ENCODE data around the gene NTRK1.

DNA sequence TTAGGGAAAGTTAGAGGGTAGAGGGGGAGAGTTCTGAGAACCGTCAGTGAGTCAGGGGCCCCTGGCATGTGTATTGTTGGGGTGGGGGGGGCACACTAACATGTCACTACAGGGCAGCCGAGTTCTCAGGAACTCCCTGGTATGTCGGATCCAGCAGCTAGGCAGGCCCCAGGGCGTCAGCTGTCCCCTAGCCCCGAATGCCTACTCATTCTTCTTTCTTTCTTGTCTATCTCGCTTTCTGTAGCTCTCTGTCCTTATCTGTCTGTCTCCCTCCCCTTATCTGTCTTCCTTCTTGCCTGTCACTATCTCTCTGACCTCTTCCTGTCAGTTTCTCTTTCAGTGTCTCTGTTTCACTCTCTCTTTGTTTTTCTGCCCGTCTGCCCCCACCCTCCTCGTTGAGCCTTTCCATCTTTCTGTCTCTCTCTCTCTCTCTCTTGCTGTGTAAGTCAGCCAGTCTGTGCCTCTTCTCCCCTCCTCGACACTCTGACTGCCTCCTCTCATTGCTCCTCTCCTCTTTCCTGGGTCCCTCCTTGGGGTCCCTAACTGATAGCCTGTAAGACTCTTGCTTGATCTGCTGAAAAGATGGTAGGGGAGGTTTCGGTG lies 2.4 kb downstream of the NTRK1 start:
- no peak for TF ChIP-seq SP3 (tag by site-specific recombination; IDR thresholded peaks at IDR 0.05)
- TF ChIP-seq, protein P1, sequence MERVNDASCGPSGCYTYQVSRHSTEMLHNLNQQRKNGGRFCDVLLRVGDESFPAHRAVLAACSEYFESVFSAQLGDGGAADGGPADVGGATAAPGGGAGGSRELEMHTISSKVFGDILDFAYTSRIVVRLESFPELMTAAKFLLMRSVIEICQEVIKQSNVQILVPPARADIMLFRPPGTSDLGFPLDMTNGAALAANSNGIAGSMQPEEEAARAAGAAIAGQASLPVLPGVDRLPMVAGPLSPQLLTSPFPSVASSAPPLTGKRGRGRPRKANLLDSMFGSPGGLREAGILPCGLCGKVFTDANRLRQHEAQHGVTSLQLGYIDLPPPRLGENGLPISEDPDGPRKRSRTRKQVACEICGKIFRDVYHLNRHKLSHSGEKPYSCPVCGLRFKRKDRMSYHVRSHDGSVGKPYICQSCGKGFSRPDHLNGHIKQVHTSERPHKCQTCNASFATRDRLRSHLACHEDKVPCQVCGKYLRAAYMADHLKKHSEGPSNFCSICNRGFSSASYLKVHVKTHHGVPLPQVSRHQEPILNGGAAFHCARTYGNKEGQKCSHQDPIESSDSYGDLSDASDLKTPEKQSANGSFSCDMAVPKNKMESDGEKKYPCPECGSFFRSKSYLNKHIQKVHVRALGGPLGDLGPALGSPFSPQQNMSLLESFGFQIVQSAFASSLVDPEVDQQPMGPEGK (tag by site-specific recombination; IDR thresholded peaks at IDR 0.05) = no peak; the same call in 1 of the 2 replicates
- TF ChIP-seq, protein P2, sequence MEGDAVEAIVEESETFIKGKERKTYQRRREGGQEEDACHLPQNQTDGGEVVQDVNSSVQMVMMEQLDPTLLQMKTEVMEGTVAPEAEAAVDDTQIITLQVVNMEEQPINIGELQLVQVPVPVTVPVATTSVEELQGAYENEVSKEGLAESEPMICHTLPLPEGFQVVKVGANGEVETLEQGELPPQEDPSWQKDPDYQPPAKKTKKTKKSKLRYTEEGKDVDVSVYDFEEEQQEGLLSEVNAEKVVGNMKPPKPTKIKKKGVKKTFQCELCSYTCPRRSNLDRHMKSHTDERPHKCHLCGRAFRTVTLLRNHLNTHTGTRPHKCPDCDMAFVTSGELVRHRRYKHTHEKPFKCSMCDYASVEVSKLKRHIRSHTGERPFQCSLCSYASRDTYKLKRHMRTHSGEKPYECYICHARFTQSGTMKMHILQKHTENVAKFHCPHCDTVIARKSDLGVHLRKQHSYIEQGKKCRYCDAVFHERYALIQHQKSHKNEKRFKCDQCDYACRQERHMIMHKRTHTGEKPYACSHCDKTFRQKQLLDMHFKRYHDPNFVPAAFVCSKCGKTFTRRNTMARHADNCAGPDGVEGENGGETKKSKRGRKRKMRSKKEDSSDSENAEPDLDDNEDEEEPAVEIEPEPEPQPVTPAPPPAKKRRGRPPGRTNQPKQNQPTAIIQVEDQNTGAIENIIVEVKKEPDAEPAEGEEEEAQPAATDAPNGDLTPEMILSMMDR (tag by site-specific recombination; IDR thresholded peaks at IDR 0.05) = no peak
- no peak for TF ChIP-seq IKZF3 (tag by site-specific recombination; IDR thresholded peaks at IDR 0.05)
- no peak for TF ChIP-seq KLF9 (tag by site-specific recombination; IDR thresholded peaks at IDR 0.05; ENCODE audit: low read depth)
- no peak for TF ChIP-seq YY1 (tag by site-specific recombination; IDR thresholded peaks at IDR 0.05)
- TF ChIP-seq, protein P3, sequence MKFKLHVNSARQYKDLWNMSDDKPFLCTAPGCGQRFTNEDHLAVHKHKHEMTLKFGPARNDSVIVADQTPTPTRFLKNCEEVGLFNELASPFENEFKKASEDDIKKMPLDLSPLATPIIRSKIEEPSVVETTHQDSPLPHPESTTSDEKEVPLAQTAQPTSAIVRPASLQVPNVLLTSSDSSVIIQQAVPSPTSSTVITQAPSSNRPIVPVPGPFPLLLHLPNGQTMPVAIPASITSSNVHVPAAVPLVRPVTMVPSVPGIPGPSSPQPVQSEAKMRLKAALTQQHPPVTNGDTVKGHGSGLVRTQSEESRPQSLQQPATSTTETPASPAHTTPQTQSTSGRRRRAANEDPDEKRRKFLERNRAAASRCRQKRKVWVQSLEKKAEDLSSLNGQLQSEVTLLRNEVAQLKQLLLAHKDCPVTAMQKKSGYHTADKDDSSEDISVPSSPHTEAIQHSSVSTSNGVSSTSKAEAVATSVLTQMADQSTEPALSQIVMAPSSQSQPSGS (tag by site-specific recombination; IDR thresholded peaks at IDR 0.05; ENCODE audit: low read depth) = no peak
- no peak for TF ChIP-seq ZBTB21 (tag by site-specific recombination; IDR thresholded peaks at IDR 0.05)
- TF ChIP-seq ZNF501 (tag by site-specific recombination; IDR thresholded peaks at IDR 0.05) = no peak
- TF ChIP-seq, protein P4, sequence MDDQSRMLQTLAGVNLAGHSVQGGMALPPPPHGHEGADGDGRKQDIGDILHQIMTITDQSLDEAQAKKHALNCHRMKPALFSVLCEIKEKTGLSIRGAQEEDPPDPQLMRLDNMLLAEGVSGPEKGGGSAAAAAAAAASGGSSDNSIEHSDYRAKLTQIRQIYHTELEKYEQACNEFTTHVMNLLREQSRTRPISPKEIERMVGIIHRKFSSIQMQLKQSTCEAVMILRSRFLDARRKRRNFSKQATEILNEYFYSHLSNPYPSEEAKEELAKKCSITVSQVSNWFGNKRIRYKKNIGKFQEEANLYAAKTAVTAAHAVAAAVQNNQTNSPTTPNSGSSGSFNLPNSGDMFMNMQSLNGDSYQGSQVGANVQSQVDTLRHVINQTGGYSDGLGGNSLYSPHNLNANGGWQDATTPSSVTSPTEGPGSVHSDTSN (CRISPR knock-in tag; IDR thresholded peaks at IDR 0.05) = no peak

Measured in HEK293 (cell line).